ENCODE results near the gene ZNF765.

GRCh38 chr19:53365134-53365898 is 29.6 kb upstream of the ZNF765 start, which contains the start of gene ZNF525:
- TF ChIP-seq EZH2 (IDR thresholded peaks at IDR 0.05; ENCODE audit: borderline replicate concordance) (no peak), EZH2phosphoT487 (IDR thresholded peaks at IDR 0.05; ENCODE audit: low read depth, severe bottlenecking, unreplicated experiment) (no peak), CTCF (IDR thresholded peaks at IDR 0.05; ENCODE audit: poor library complexity) (peak; percentile 24)
